ENCODE measurements around the gene MRPL51.

MRPL51 gene

GRCh38 chr12:6492838-6493496 lies at the start of gene MRPL51:
MRPL51 (minus strand) TSS chr12:6493262; CDS start chr12:6493136, 126 bp downstream.
- peak; percentile 95 to 98 for DNase-seq

GRCh38 chr12:6542209-6543009 lies 49.3 kb upstream of the MRPL51 start:
- no peak for DNase-seq

GRCh38 chr12:6541371-6542165 lies 48.5 kb upstream of the MRPL51 start:
- DNase-seq, result no peak

GRCh38 chr12:6540181-6540877 lies 47.3 kb upstream of the MRPL51 start:
- DNase-seq, result peak in 1 of 2 experiments; percentile 34

GRCh38 chr12:6539707-6540134 lies 46.7 kb upstream of the MRPL51 start:
- no peak for DNase-seq

GRCh38 chr12:6539314-6539682 lies 46.2 kb upstream of the MRPL51 start:
- DNase-seq, result no peak

- DNase-seq, result no peak
These were observed 45.6 kb upstream of the MRPL51 start for GRCh38 chr12:6538420-6539313.

- DNase-seq, result peak; percentile 77 to 78
These were observed 44.7 kb upstream of the MRPL51 start for GRCh38 chr12:6537580-6538419.

GRCh38 chr12:6536894-6537579 lies 44.0 kb upstream of the MRPL51 start:
- no peak for DNase-seq

GRCh38 chr12:6535960-6536847 lies 43.1 kb upstream of the MRPL51 start:
- DNase-seq, result no peak

- DNase-seq, result no peak
These were observed 42.6 kb upstream of the MRPL51 start for GRCh38 chr12:6535697-6535946.

GRCh38 chr12:6534945-6535696 lies 42.1 kb upstream of the MRPL51 start:
- peak; percentile 74 to 76 for DNase-seq

- DNase-seq, result no peak
These were observed 41.6 kb upstream of the MRPL51 start for GRCh38 chr12:6534695-6534944.

GRCh38 chr12:6533923-6534694 lies 41.0 kb upstream of the MRPL51 start, which contains the start of gene GAPDH:
GAPDH (plus strand) TSS chr12:6534517; CDS start chr12:6534833, 316 bp downstream.
- peak; percentile 87 to 88 for DNase-seq

GRCh38 chr12:6533653-6533922 lies 40.5 kb upstream of the MRPL51 start:
- DNase-seq, result no peak

GRCh38 chr12:6532927-6533652 lies 40.0 kb upstream of the MRPL51 start:
- no peak for DNase-seq
